ENCODE results near the gene TNFAIP8L3. TPM values are rescaled to one million over a fixed set of nuclear protein-coding genes. Genes with fewer than 3 reads are reported as not detected.
"Not testable (repeated sequence)": the region's sequence is repeated elsewhere in the genome, so short reads cannot be mapped to it uniquely, and the experiment has no call there.

The TNFAIP8L3 gene
- 1 to 10 TPM; 1.3 to 1.9 (median 1.7) TPM for polyA plus RNA-seq (ENCODE audit: insufficient read length in 3 of 3)
- long read RNA-seq, donor 1, partial matches to known transcripts: 0 of 2 reads
- long read RNA-seq, donor 1, other reads (novel, unspliced or antisense): 0 of 2 reads
- long read RNA-seq, donor 2, partial matches to known transcripts: 0 of 3 reads
- long read RNA-seq, donor 2, other reads (novel, unspliced or antisense): 0 of 3 reads
- long read RNA-seq, donor 3: 0 reads
- long read RNA-seq, donor 4, partial matches to known transcripts: 0 of 1 reads
- long read RNA-seq, donor 4, other reads (novel, unspliced or antisense): 0 of 1 reads
- long read RNA-seq, donor 5: 0 reads
- long read RNA-seq, donor 6: 0 reads
- long read RNA-seq, donor 7, partial matches to known transcripts: 0 of 2 reads
- long read RNA-seq, donor 7, other reads (novel, unspliced or antisense): 0 of 2 reads
- long read RNA-seq, donor 8: 0 reads
- long read RNA-seq, donor 9: 0 reads
- long read RNA-seq, donor 10, partial matches to known transcripts: 0 of 2 reads
- long read RNA-seq, donor 10, other reads (novel, unspliced or antisense): 0 of 2 reads
- long read RNA-seq, donor 11, partial matches to known transcripts: 0 of 1 reads
- long read RNA-seq, donor 11, other reads (novel, unspliced or antisense): 0 of 1 reads
- long read RNA-seq, donor 12, partial matches to known transcripts: 0 of 1 reads
- long read RNA-seq, donor 12, other reads (novel, unspliced or antisense): 0 of 1 reads
- long read RNA-seq, donor 13: 0 reads
- long read RNA-seq, donor 14: 0 reads
- long read RNA-seq, donor 15: 0 reads
- long read RNA-seq, donor 16: 0 reads

DNA sequence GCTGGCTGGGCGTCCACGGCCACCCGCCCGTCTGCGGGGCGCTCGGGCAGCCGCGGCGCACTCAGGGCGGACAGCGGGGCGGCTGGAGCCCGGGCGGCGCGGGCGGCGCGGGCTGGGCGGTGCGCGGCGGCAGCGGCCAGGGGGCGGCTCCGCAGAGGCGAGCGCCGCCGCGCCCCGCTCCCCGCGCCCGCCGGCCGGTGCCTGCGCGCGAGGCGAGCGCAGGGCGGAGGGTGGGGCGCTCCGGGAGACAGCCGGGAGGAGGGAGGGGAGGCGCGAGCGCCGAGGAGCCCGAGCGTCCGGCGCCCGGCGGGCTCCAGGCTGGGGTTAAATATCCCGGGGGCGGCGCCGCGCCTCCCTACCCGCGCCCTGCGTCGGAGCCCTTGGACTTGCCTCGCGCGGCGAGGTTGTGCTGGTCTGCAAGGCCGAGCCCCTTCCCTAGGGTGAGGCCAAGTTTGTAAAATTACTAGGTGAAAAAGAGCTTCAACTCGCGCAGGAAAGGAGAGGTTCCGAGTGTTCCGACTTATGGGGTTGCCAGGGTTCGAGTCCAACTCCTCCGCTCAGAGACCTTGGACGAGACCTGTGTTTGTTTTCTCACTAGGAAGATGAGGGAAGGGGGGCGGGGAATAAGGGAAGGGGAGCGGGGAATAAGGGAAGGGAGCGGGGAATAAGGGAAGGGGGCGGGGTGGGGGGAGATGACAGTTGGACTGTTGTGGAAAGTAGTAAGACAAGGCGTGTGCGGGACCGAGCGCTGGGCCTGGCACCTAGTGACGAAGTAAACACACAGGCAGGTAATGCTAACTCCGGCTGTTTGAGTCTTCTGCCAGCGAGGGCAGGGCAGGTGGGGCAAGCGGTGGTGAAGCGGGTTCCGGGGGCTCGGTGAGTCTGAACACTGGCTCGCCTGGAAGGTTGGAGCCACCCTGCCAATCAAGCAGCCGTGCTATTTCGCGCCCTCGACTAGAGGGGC lies at the start of gene TNFAIP8L3:
Gene TNFAIP8L3, minus strand, starts transcription at position 301 of the 964 bp plus-strand sequence. CDS start 311 bp downstream, outside the sequence.
- no peak for DNase-seq

DNA sequence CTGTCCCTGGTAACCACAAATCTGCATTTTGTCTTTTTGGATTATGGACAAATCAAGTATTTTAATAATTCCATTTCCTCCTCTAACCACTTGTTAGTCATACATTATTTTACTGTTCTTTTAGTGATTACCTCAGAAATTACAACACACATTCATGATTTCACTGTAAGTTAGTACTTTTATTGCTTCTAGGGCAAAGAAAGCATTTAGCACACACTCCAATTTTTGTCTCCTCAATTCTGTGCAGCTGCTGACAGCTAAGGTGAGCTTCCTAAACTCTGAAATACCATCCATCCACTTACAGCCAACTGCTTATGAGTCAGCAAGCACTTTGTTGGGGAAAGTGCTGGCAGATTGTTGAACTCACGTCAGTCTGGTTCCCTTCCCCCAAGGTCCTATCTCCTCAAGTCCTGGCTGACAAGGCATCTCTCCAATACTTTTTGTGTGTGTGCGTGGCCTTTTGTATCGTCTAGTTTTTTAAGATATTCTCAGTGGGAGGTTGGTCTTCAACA lies 49.4 kb upstream of the TNFAIP8L3 start:
- no peak for DNase-seq

DNA sequence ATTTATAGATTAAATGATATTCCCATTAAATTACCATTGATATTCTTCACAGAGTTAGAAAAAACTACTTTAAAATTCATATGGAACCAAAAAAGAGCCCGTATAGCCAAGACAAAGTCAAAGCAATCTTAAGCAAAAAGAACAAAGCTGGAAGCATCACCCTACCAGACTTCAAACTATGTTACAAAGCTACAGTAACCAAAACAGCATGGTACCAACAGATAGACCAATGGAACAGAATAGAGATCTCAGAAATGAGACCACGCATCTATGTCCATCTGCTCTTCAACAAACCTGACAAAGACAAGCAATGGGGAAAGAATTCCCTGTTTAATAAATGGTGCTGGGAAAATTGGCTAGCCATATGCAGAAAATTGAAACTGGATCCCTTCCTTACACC lies 45.6 kb upstream of the TNFAIP8L3 start:
- not testable (repeated sequence) for DNase-seq

DNA sequence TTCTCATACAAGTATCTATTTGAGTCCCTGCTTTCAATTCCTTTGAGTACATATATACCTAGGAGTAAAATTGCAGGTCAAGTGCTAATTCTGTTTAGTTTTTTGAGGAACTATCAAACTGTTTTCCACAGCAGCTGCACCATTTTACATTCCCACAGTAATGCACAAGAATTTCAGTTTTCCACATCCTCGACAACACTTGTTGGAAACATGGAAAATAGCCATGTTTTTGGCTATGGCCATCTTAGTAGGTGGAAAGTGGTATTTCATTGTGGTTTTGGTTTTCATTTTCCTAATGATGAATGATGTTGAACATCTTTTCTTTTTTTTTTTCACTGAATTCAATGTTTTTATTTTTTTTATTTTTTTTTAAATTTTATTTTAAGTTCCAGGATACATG lies 44.4 kb upstream of the TNFAIP8L3 start:
- no peak for DNase-seq

DNA sequence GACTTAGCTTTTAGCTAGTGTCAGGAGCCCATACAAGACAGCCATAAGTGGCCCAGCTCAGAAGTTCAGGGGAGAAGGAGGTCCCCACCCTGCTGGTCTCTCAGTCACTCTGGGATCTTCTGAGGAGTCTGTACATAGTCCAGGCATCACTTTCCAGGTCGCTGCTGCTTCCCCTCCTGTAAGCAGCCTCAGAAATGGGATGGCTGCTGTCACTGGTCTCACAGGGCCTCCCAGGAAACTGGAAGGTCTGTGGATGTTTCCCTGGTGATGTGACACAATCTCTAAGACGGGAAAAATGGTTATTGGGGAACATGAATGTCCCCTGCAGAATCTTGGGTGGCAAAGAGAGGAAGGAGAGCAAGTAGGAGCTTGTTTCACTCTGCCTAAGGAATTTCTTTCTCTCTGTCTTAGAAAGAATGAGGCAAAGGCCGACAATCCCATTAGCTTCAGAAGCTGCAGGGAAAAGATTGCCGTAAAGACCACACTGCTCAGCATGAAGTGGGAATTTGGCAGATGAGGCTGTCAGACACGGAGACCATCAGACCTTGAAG lies 43.2 kb upstream of the TNFAIP8L3 start:
- no peak for DNase-seq

DNA sequence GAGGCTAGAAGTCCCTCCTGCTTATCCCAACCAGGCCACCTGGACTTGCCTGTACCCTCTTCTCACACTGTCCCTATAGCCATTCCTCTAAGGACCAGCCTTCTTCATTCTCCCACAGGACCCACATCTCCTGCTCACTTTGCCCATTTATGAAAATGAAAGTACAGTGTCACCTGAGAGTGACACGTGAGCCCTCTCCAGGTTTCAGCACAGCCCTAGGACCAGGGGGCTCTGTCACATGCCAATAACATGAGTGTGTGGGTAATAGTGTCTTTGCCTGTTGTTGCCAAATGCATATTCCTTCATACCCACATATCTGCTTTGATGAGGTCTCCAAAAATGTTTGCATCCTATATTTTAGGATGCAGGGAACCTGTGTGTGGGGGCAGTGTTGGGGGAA lies 42.3 kb upstream of the TNFAIP8L3 start:
- DNase-seq: no peak

DNA sequence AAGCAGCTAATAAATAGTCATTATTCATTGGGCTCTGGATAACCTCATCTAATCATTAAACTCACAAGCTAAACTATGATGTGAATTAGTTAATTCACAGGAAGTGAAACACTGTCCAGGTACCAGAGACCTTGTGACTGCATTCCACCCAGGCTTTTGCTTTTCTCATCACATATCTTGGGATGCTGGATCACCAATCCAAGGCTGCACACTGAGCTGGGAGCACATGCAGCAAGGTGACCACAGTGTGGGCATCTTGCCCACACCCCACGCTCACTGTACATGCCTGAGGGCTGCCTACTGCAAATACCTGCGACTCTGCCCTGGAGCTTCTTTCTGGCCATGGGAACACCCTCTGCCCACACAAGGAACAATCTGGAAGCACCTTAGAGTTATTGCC lies 40.6 kb upstream of the TNFAIP8L3 start:
- DNase-seq: no peak

DNA sequence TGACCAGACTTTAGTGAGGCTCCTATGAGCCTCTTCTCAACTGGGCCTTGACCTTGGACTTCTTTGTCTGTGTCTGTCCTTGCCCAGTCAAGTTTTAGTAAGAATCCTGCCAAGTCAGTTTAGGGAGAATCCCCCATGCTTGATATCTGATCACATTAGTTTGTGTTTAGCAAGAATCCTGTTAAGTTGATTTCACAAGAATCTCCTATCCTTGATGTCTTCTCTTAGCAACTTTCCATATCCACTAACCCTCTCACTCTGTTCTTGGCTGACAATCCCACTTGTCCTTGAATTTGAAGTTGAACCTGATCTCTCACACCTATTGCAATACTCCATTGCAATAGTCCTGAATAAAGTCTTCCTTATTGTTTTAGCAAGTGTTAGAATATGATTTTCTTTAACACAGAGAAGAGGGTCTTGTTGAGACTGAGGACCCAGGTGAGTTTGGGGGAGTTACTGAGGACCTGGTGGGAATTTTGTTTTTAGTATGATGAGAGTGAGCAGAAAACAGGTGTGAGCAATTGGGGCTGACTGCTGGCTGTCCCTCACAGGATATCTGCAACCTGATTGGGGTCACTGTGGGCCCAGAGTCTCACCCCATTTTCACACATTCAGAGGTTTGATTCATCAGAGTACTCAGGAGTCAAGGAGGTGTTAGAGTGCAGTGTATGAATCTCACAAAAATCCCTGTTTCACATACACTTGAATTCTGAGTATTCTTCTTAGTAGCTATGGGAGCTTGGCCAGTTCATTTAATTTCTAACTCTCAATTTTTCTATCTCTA lies 39.9 kb upstream of the TNFAIP8L3 start:
- DNase-seq: no peak

DNA sequence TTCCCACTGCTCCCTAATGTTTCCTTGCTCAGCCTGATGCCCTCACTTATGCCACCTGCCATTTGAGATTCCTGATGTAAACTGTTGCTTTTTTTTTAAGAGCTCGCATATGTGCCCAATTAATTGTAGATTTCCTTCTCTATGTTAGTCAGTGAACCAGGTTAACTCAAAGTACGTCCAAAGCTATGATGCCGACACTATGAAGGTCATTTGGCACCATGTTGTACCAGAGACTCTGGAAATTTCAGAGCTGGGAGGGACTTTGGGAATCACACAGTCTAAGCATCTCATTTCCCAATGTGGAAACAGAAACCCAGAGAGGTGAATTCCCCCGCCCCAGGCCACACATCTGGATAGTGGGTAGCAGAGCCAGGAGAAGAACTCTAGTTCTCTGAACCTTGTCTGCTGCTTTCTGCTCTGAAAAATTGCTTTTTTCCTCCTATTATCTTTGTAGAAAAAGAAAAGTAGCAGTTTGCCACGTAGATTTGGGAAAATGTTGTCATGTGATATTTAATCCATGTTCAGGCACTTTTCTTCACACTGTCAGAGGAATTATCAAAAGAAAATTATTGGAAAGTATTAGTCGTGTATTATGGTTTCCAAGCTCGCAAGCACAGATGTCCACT lies 38.5 kb upstream of the TNFAIP8L3 start:
- no peak for DNase-seq

DNA sequence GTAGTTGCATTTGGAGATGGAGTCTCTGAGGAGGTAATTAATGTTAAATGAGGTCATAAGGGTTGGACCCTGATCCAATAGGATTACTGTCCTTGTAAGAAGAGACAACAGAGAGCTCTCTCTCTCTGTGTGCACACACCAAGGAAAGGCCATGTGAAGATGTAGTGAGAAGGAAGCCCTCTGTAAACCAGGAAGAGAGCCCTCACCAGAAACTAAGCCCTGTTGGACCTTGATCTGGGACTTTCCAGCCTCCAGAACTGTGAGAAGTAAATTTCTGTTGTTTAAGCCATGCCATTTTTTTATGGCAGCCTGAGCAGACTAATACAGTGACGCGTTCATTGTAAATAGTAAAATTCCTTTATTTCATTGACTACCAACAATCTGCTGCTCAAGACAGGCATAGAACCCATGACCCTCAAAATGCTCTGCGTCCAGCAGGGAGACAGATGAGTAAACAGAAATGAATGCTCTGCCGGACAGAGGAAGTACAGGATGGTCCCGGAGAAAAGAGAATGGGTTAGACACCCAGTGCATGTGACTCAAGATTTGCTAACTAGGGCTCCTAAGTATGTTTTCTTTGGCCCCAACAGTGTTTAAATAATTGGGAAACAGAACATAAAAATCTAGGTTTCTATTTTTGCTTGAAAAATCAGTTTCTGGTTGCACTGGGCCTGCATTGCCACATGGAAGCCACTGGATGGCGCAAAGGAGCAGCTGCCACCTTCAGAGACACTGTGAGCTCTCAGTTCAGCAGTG lies 37.9 kb upstream of the TNFAIP8L3 start:
- DNase-seq: peak; percentile 8

DNA sequence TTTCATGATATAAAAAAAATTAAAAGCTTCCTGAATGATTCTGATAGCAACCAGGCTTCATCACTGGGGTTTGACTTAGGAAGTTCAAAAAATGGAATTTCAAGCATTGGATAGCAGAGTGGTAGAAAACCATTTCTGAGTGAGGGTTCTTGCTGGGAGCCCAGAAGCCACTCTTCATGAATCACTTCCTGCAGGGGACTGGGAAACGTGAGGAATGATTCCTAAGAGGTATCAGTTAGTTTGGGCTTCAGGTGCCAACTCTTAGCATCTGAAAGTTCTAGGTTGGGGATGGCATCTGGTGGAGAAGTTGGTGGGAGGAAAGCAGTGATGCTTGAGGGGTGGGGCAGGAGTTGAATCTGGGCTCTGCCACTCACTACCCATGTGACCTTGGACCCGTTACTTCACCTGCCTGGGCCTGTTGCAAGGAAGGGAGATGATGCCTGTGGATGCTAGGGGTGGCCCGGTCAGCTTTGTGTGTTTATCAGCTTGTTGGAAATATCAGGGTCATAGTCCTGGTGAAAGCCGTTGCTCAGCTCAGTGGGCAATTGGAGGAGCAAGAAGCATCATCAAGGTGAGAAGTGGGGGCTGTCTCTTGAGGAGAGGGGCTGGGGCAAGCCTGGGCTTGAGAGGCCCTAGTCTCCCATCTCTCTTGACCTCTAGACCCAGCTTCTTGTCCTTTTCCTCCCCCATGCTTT lies 37.0 kb upstream of the TNFAIP8L3 start:
- DNase-seq: no peak

DNA sequence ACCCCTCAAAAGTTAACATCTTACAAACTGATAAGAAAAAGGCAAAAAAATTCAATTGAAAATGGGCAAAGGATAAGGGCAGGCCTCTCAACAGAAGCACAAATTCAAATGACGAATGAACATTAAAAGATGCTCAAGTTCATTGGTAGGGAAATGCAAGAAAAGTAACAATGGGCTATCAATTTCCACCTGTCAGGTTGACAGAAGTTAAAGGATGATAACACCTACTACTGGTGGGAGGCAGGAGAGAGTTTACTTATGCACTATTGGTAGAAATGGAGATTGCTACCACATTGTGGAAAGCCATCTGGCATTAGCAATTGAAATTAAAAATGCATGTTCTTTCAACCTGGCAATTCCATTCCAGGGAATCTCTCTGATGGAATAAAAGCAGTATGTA lies 35.6 kb upstream of the TNFAIP8L3 start:
- no peak for DNase-seq

DNA sequence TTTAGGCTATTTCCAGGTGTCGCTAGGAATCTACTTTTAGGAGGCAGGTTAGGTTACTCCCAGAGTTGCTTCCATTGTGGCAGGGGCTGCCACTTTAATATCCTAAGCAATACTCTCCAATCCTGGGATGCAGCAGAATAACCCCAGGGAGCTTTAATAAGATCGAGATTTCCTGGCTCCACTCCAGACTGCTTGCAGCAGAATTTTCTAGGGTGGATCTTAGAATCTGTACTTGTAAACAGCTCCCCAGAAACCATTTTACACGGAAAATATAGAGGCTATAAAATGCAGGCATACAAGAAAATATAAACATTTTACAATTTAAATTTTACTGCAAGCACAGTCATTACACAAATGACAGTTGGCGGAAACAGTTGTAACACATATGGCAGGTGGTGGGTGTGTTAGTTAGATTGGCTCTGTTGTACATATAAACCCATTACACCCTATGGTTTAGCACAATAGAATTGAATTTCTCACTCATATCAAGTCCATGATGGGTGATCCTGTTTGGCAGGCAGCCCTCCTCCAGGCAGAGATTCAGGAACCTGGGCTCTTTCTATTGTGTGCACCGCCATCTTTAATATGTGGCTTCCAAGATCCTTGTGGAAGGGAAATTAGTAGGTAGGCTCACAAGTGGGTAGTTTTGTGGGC lies 35.0 kb upstream of the TNFAIP8L3 start:
- no peak for DNase-seq

DNA sequence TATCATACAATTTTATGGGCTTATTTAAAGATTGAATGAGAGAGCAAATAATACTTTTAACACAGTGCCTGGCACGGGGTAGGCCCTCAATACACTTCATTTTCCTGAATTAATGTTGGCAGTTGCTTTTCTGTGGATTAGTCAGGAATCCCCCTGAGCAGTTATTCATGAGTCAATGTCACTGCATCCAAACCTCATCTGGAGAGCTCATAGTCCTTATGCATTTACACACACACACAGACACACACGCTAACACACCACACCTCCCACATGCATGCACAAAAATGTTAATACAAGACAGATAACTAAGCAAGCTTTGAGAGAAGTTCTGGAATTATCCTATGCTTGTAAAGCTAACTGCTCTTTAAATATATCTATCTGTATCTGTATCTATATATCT lies 34.0 kb upstream of the TNFAIP8L3 start:
- no peak for DNase-seq

DNA sequence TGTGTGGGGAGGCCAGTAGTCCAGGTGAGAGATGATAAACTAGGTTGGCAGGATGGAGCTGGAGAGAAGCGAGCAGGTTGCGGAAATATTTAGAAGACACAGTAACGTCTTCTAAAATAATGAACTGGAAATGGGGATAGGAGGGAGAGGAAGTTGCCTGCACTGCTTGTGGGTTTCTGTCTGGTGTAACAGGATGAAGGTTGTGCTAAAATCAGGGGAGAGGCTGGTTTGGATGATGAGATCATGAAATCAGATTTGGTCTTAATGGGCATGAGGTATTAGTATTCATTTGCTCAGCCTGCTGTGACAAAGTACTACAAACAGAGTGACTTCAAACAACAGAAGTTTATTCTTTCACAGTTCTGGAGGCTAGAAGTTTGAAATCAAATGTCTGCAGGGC lies 32.1 kb upstream of the TNFAIP8L3 start:
- no peak for DNase-seq

DNA sequence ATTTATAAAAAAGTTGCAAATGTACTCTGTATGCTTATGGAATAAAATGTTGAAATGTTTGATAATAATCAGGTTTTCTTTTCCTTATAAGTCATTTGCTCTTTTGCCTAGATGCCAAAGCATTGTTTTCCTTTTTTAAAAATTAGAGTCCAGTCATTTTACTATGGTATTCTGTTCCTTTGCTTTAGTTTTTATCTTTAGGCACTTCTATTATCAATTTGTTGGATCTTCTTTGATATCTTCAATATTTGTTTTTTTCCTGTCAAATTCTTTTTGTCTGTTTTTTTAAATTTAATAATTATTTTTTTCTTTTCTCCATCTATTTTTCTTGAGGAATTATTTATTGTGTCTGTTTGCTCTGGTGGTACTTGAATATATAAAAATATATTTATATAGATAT lies 28.3 kb upstream of the TNFAIP8L3 start:
- not testable (repeated sequence) for DNase-seq

DNA sequence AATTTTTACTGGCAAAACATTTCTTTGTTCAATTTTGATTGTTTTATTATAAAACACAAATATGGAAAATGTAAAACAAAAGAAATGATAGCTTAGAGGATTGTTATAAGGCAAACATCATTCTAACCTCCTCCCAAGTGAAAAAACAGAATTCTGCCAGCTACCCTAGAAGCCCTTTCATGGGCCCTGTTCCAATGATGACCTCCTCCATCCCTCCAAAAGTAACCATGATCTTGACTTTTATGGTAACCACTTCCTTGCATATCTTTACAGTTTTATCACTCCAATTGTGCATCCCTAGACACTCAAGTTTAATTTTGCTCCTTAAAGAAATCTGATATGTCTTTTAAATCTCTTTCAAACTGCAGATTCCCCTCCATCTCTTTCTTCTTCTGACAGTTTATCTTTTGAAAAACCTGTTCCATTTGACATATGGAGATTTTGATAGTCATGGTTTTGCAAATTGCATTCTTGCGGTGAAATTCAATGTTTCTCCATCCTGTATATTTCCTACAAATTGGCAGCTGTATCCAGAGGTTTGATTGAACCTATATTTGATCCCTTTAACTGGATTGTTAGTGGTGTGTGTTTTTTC lies 27.0 kb upstream of the TNFAIP8L3 start:
- no peak for DNase-seq

DNA sequence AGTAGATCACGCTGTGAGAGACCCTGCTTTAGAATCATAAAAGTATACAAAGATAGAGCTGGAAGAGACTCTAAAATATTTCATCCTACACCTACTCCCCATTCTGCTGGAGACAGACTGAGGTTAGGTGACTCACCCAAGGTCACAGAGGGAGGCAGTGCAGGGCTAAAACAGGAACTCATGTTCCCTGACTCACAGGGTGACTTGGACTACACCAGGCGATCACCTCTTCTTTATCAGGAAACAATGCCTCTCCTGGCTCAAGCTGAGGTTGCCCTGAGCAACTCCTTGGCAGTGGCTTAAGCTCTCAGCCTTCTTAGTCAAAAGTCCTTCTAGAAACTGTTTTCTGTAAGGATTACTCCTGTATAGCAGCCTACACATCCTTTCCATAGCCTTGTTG lies 26.4 kb upstream of the TNFAIP8L3 start:
- no peak for DNase-seq
